Medulla oblongata (tissue), 1 donor: ENCODE results near the gene PDE1A.

Experiments used
- DNase-seq: peaks from one replicate; pipeline ENCODE4 v3.0.0-alpha.2; 2015; ENCODE audit errors: extremely low spot score

Gene PDE1A

DNA sequence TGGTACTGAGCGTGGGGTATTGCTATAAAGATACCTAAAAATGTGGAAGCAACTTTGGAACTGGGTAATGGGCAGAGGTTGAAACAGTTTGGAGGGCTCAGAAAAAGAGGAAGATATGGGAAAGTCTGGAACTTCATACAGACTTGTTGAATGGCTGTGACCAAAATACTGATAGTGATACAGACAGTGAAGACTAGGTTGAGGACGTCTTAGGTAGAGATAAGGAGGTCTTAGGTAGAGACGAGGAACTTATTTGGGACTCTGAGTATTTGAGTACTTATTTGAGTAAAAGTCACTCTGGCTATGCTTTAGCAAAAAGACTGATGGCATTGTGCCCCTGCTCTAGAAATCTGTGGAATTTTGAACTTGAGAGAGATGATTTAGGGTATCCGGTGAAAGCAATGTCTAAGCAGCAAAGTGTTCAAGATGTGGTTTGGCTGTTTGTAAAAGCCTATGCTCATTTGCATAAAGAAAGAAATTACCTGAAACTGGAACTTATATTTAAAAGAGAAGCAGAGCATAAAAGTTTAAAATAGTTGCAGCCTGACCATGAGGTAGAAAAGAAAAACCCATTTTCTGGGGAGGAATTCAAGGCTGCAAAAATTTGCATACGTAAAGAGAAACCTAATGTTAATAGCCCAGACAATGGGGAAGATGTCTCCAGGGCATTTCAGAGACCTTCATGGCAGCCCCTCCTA lies 219.6 kb downstream of the PDE1A start:
- DNase-seq: no peak

DNA sequence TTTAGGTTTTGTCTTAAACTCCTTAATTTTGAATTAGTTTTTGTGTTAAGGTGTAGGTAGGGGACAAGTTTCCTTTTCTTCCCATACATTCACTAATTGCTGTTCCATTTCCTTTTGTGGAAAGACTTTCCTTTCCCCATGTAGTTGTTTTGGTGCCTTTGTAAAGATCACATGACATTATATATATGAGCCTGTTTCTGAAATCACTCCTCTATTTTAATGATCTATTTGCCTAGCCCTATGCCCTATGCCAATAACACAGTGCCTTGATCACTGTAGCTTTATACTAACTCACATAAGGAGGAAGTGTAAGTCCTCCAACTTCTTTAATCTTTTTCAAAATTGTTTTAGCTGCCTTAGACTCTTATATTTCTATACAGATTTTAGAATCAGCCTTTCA lies 229.3 kb downstream of the PDE1A start:
- no peak for DNase-seq

DNA sequence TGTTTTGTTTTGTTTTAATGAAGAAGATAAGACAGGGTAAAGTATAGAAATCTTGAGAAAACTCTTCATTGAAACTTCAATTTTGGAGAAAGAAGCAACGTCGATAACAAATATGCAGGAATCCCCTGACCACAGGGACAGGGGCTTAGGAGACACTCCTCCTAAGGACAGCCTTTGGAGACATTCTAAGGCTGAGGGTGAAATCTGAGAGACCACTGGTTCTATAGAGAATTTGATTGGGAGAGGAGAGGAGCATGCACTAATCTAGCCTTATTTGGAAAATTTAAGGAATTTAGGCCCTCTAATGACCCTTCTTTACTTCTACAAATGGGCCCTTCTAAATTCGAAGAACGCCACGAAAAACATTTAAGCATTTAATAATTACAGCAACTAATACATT lies 233.5 kb downstream of the PDE1A start:
- no peak for DNase-seq

DNA sequence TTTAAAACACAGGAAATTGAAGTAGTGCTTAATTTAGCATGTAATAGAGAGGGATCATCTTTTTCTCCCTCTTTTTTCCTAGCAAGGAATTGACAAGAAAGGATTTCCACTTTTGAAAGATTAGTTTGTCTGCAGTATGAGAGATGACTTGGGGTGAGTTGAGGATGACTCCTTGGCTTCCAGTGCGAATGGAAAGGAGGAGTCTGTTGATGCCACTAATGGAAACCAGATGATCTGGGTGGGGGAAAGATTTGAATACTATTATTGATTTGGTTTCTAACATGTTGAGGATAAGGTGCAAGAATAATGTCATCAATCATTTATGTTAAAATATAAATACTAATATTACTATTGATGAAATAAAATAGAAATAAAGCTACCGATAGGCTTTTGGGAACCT lies 235.8 kb downstream of the PDE1A start:
- no peak for DNase-seq

DNA sequence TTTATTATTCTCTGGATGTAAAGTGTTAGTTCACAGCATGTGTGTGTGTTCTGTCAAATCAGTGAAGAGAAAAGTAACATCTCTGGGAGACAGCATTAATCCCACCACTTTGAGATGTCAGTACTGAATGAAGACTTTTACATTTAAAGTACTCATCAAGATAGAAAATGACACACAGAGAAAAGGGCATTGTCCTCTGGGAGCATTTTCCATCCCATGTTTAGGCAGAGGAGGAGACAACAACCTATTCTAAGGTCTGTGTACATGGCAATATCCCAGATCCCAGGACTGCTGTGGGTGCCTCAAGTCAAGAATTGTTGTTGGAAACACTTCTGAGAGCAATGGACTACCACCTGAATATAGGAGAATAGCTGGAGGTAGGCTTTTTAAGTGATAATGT lies 239.7 kb downstream of the PDE1A start:
- peak; percentile 44 for DNase-seq

DNA sequence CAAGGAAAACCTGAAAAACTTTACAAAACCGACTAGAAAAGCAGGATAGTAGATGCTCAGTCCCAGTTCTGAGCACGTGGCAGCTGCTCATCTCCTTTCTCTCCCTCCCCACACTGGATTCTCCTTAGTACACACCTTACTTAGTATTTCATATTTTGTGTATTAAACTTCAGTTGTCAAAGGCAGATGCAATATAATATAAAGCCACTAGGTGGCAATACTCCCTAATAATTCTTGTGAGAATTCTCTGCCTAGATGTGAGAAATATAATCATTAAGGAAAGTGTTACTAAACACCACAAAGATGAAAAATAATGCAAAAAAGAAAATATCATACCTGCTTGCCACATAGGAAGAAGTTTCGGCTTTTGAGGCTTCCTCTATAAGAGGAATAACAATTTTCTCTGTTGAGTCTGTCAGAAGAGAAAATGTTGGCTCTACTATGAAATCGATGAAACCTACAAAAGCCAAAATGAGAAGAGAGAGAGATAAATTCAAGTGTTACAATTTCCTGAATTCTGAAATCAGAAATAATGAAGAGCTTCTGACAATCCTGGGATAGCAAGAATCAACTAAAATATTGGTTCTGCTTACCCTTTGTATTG lies 240.6 kb downstream of the PDE1A start:
- DNase-seq: peak; percentile 78

DNA sequence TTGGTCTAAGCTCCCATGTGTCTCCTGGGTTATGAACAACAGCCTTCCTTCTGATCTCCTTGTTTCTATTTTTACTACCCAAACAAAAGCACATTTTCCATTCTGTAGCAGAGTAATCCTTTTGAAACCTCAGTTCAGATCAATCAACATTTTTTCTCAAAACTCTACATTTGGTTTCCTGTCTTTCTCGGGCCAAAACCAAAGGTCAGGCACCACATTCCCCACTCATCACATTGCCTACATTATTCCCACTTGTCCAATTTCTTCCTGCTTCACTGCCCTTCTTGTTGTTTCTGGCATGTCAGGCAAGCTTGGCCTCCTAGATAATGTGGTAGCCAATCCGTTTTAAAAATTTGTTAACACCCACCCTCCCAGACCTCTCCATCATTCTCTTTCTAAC lies 244.4 kb downstream of the PDE1A start:
- no peak for DNase-seq

DNA sequence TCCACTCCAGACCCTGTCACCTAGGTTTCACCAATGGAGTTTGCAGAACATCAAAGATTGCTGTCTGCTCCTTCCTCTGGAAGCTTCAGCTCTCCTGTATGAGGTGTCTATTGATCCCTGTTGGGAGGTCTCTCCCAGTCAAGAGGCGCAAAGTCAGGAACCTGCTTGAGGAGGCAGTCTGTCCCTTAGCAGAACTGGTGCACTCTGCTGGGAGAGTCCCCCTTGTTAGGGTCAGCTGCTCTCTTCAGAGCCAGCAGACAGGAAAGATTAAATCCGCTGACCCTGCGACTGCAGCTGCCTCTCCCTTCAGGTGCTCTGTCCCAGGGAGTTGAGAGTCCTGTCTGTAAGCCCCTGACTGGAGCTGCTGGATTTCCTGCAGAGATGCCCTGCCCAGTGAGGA lies 245.5 kb downstream of the PDE1A start:
- DNase-seq: no peak

DNA sequence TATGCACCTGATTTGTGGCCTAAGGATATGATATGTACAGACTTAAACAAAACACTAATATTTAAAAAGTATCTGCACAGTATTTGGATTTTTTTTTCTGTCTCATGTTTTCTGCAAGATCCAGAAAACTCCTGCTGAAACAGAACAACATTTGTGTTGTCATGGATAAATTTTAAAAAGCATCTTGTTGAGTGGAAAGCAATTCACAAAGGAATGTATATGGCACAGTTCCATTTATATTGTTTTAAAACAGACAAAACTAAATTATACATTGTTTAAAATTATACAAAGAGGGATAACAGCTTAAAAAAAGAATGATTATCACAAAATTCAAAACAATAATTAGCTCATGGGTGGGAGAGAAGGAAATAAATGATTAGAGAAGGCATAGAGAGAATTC lies 247.7 kb downstream of the PDE1A start:
- no peak for DNase-seq

DNA sequence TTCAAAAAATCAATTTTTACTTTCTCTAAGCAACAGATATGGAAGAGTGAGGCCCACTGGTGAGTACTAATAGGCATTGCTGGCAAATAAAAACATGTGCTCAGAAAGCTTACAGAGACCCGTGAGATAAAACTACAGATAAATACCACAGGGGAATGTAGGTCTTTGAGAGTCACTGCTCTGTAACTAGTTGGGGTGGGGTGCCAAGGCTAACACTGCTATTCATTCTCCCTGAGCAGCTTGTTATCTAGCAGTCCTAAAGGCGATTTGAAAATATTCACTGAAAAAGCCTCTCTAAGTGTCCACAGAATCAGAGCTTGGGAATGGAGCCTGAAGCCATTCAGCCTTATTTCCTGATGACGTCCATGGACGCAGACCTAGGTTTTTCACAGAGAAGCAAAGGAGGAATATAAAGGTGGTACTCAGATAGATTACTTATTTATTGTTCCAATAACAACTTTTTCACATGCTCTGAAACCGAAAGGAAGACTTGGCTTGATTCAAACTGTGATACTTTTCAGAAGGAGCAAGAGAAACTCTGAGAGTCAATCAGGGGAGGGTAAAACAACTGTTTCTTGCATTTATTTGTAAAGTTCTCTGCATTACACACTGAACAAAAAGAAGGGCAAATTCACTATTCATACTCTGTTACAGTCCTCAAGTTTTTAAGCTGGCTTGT lies 252.8 kb downstream of the PDE1A start:
- no peak for DNase-seq

DNA sequence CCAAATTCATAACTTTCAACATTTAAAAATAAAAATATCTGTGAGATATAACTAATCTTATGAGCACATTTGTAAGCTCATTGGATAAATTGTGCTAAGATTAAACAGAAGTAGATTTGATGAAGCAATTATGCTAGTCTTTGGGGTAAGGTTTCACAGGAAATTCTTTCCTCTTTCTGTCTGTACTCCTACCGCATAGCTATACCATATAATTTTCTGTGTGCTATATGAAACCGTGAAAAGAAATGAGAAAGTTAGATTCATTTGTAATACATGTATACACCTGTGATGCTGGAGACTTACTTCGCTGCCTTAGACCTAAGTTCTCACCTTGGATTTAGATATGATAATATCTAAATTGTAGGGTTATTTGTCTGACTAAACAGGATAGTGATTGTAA lies 256.5 kb downstream of the PDE1A start:
- no peak for DNase-seq

DNA sequence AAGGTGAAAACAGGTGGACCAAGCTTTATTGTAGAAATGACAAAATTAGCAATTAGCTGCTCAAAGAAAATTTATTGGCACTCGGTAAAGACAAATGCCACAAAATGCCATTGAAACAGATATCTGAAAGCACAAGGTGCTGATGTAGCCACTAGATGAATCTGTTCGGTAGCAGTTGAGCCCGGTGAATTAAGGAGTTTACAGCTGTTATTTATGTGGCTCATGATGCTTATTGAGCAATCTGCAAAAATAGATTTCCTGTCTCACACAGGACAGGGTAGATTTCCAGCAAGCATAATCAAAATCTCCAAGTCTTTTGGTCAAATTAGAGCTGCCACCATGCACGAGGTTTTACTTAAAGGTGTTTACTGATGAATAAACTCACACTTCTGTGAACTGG lies 259.0 kb downstream of the PDE1A start:
- DNase-seq: no peak

DNA sequence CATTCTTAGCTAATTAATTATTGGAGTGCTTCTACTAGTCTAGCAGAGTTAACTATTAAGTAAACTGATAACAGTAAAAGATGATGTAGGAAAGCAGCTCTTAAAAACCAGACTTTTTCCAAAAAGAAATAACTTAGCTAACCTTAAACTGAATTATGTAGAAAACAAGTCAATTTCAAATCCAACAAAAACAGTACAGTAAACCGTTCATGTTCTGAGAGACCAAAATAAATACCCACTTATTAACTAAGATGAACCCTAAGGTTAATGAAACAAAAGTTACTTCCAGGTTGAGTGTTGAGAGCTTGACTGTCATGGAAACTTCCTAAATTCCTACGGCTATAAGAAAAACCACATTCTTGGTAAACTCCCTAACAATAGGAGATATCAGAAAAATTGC lies 260.0 kb downstream of the PDE1A start:
- no peak for DNase-seq

DNA sequence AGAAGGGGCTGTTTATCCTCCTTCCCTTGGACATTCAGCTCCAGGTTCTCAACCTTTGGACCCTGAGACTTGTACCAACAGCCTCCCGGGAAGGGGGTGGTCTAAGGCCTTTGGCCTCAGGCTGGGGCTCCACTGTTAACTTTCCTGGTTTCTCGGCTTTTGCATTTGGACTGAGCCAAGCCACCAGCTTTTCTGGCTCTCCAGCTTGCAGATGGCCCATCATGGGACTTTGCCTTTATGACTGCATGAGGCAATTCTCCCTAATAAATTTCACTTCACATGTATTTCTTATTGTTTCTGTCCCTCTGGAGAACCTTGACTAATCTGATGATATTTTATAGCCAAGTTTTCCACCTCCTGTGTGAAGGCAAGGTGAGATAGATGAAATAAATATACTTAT lies 260.4 kb downstream of the PDE1A start:
- DNase-seq: no peak

DNA sequence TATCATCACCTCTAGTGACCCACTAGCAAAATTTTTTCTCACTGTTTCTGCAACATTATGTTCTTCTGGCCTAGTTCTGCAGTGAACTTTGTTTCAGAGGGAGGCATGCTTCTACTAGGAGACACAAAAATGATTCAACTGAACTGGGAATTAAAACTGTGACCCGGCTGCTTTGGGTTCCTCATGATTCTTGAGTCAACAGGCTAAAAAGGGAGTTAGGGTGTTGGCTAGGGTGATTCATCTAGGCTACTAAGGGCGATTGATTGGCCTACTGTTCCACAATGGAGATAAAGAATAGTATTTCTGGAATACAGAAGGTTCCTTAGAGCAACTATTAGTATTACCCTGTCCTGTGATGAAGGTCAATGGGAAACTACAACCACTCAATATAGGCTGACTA lies 261.6 kb downstream of the PDE1A start:
- DNase-seq: no peak

DNA sequence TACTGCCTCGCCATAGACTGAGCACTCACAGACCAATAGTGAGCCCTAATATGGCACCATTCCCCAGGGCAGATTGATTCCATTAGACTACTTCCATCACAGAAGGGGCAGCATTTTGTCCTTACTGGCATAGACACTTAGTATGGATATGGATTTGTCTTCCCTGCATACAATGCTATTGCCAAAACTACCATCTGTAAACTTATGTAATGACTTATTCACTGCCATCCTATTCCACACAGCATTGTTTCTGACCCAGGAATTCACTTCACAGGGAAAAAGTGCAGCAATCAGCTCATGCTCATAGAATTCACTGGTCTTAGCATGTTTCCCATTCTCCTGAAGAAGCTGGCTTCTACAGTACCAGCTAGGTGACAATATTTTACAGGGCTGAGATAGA lies 262.1 kb downstream of the PDE1A start:
- no peak for DNase-seq

DNA sequence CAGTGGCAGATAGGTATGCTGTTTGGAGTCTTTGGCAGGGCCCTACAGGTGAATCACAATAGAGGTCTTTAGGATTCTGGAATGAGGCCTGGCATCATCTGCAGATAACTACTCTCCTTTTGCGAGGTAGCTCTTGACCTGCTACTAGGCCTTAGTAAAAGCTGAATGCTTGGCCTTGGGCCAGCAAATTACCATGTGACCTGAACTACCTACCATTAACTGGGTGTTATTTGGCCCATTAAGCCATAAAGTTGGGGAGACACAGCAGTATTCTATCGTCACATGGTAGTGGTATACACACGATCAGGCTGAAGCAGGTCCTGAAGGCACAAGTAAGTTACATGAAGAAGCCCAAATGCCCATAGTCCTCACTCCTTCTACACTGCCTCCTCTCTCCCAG lies 263.0 kb downstream of the PDE1A start:
- no peak for DNase-seq

DNA sequence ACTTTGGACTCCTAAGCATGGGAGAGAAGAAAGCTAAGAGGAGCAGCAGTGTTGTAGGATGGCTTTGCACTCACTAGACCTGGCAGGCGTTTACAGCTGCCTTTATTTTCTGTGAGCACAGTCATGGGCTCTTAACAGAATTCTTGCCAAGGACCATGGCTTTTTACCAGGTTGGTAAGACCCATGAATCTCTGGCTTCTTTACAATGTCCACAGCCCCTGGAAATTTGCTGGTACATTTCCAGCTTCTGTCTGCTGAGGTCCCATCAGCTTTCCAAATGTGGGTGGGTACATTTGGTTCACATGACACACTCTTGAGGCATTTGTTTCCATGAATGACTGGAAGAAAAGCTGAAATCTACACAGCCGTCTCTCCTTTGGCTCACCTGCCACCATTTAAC lies 278.5 kb downstream of the PDE1A start:
- DNase-seq: peak; percentile 67

DNA sequence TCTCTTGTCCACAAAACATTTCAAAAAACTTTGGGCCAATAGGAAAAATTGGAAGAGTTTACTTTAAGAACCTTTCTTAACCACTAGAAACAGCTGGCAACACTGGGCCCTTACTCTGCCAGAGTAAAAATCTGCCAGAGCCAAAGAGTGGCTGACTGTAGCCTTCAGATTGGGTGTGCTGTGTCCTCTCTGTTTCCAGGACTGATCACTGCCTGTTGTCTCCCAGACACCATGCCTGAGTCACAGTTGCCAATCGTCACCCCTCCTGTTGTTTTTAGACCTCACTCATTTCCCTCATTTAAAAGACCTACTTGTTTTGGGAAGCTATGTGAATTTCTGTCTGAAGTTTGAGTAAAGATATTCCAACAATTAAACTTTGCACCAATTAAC lies 282.1 kb downstream of the PDE1A start:
- DNase-seq: peak; percentile 34

DNA sequence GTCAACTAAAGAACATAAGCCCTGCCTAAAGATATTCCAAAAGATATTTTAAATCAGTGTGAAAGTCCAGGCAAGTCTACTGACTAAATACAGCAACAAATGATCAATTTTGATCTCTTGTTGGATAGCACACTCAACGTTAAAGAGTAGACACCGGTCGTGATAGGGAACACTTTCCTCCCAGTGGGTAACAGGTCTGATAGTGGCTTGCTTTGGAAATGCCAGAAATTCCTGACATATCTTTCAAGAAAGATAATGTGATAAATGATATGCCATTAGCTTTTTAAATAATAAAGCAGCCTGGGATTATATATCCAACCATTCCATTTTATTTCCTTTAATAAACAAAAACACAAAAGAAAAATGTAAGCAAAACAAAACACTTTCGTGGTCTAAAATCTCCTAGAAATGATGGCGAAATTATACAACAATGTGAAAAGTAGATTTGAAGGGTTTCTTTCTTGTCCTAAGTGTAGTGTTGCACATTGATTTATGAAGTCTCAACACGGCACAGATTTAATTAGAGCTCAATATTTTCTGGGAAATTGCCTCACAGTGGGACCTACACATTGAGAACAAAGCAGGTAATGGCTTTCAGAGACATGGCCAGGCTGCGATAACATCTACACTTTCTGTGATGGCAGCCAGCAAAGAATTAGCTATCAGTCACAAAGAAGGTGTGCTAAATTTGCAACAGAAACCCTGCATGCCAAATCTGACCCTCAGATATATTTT lies 282.6 kb downstream of the PDE1A start:
- no peak for DNase-seq

DNA sequence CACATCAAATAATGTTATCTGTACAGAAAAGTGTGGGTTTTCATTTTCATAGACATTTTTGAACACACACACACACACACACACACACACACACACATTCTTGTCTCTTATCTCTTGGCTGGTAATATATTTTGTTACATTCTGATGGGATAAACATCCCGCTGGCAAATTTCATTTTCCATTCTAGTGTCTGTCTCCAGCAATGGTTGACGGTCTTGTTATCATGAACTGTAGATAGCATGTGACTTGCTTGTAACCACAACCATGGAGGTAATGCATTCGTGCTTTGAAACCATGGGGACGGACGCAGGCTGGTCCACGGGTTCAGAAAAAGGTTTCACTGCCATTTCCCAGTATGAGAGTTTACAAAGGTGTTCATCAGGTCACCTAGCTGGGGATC lies 284.8 kb downstream of the PDE1A start:
- no peak for DNase-seq

DNA sequence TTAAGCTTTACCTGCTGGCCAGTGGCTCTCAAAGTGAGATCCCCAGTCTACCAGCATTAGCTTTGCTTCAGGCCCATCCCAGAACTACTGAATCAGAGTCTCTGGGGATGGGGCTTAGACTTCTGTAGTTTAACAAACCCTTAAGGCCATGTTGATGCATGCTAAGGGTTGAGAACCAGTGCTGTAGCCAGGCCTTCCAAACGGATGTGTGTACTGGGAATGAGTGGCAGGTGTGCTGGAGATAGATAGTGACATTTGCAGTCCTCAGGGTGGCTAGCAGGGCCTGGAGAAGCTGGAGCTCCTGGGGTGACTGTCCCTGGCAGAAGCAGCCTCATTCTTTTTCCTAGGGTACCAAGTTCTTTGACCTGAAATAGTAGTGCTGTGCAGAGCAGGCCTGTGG lies 292.6 kb downstream of the PDE1A start:
- no peak for DNase-seq
